ENCODE results near the gene SCGN.
"Not testable (repeated sequence)": the region's sequence is repeated elsewhere in the genome, so short reads cannot be mapped to it uniquely, and the experiment has no call there.

Gene SCGN

GRCh38 chr6:25732468-25733198 lies 80.6 kb downstream of the SCGN start:
- DNase-seq = no peak

- DNase-seq = no peak
These were observed 83.2 kb downstream of the SCGN start for GRCh38 chr6:25735261-25735660.

- no peak for DNase-seq
These were observed 91.9 kb downstream of the SCGN start for GRCh38 chr6:25743868-25744267.

- DNase-seq = no peak
These were observed 93.8 kb downstream of the SCGN start for GRCh38 chr6:25745836-25746235.

- no peak for DNase-seq
These were observed 95.0 kb downstream of the SCGN start for GRCh38 chr6:25746968-25747367.

- no peak for DNase-seq
These were observed 95.5 kb downstream of the SCGN start for GRCh38 chr6:25747477-25747876.

- DNase-seq = no peak
These were observed 96.0 kb downstream of the SCGN start for GRCh38 chr6:25748049-25748448.

GRCh38 chr6:25748601-25749517 lies 96.8 kb downstream of the SCGN start:
- not testable (repeated sequence) for DNase-seq

GRCh38 chr6:25749837-25750236 lies 97.8 kb downstream of the SCGN start:
- DNase-seq = no peak

- no peak for DNase-seq
These were observed 98.9 kb downstream of the SCGN start for GRCh38 chr6:25750906-25751305.
